ENCODE measurements around the gene ASTN1.

The ASTN1 gene

GRCh38 chr1:177137814-177138213, 26.7 kb downstream of the ASTN1 start:
- Histone ChIP-seq H3K79me1 (replicated peaks; ENCODE audit: low read length, poor library complexity, severe bottlenecking) (no peaks in the 10 kb centered on the region), H3K18ac (ENCODE audit: low read depth in 1 of 2, low read length in 2 of 2) (no peak overlapping the region), H3K4ac (ENCODE audit: low read depth in 1 of 2, low read length in 2 of 2) (no peak overlapping the region), H3K27ac (ENCODE audit: low read length, poor library complexity, severe bottlenecking) (no peak overlapping the region), H2BK5ac (ENCODE audit: low read depth, low read length, poor library complexity, severe bottlenecking) (no peak overlapping the region), H4K8ac (ENCODE audit: low read length) (no peak overlapping the region), H3K9ac (ENCODE audit: low read length) (no peak overlapping the region), H3K4me1 (ENCODE audit: control insufficient read depth, insufficient read depth, low read depth, low read length) (no peaks in the 10 kb centered on the region), H3K23ac (ENCODE audit: low read length in 2 of 2) (no peak overlapping the region), H4K91ac (ENCODE audit: low read length) (no peak overlapping the region), H2BK12ac (ENCODE audit: low read length in 2 of 2) (no peak overlapping the region), H2BK15ac (ENCODE audit: low read depth, poor library complexity, severe bottlenecking) (no peak overlapping the region), H3K9me3 (ENCODE audit: control insufficient read depth, low read length) (no peaks in the 10 kb centered on the region), H3K27me3 (ENCODE audit: control insufficient read depth in 1 of 2, insufficient read depth in 1 of 2, low read length in 2 of 2) (peaks cover 0 to 10% of the 10 kb centered on the region in 2 experiments), H3K36me3 (ENCODE audit: control insufficient read depth in 1 of 2, insufficient read depth in 2 of 2, low read depth in 1 of 2, low read length in 2 of 2) (no peaks in the 10 kb centered on the region), H2AFZ (ENCODE audit: low read depth, low read length) (no peak overlapping the region), H2AK5ac (ENCODE audit: low read length, severe bottlenecking) (no peak overlapping the region), H3K4me2 (ENCODE audit: low read length, poor library complexity, severe bottlenecking) (no peak overlapping the region), H2BK120ac (ENCODE audit: low read depth, low read length) (no peak overlapping the region), H3K4me3 (ENCODE audit: insufficient read depth in 1 of 2, low read depth in 1 of 2, low read length in 2 of 2) (no peak overlapping the region), H3K14ac (ENCODE audit: low read length in 2 of 2) (no peak overlapping the region)
- 33% methylated on average over 1 of the region's 1 CpG for WGBS
- no peak for DNase-seq

GRCh38 chr1:177135250-177135649, 29.3 kb downstream of the ASTN1 start:
- DNase-seq = no peak
- Histone ChIP-seq H3K4me3 (ENCODE audit: insufficient read depth in 1 of 2, low read depth in 1 of 2, low read length in 2 of 2) (no peak overlapping the region), H3K4me1 (ENCODE audit: control insufficient read depth, insufficient read depth, low read depth, low read length) (no peaks in the 10 kb centered on the region), H3K27me3 (ENCODE audit: control insufficient read depth in 1 of 2, insufficient read depth in 1 of 2, low read length in 2 of 2) (peaks cover 2 to 15% of the 10 kb centered on the region in 2 experiments), H3K14ac (ENCODE audit: low read length in 2 of 2) (no peak overlapping the region), H2BK120ac (ENCODE audit: low read depth, low read length) (no peak overlapping the region), H3K27ac (ENCODE audit: low read length, poor library complexity, severe bottlenecking) (no peak overlapping the region), H3K36me3 (ENCODE audit: control insufficient read depth in 1 of 2, insufficient read depth in 2 of 2, low read depth in 1 of 2, low read length in 2 of 2) (no peaks in the 10 kb centered on the region), H2BK12ac (ENCODE audit: low read length in 2 of 2) (no peak overlapping the region), H2AK5ac (ENCODE audit: low read length, severe bottlenecking) (no peak overlapping the region), H3K79me1 (replicated peaks; ENCODE audit: low read length, poor library complexity, severe bottlenecking) (no peaks in the 10 kb centered on the region), H2BK15ac (ENCODE audit: low read depth, poor library complexity, severe bottlenecking) (no peak overlapping the region), H2AFZ (ENCODE audit: low read depth, low read length) (no peak overlapping the region), H3K4ac (ENCODE audit: low read depth in 1 of 2, low read length in 2 of 2) (no peak overlapping the region), H2BK5ac (ENCODE audit: low read depth, low read length, poor library complexity, severe bottlenecking) (no peak overlapping the region), H3K4me2 (ENCODE audit: low read length, poor library complexity, severe bottlenecking) (no peak overlapping the region), H3K9me3 (ENCODE audit: control insufficient read depth, low read length) (no peaks in the 10 kb centered on the region), H4K8ac (ENCODE audit: low read length) (no peak overlapping the region), H3K23ac (ENCODE audit: low read length in 2 of 2) (no peak overlapping the region), H3K9ac (ENCODE audit: low read length) (no peak overlapping the region), H3K18ac (ENCODE audit: low read depth in 1 of 2, low read length in 2 of 2) (no peak overlapping the region), H4K91ac (ENCODE audit: low read length) (no peak overlapping the region)
- WGBS = 44% methylated on average over 4 of the region's 4 CpGs

- Histone ChIP-seq H3K4me3 (ENCODE audit: insufficient read depth in 1 of 2, low read depth in 1 of 2, low read length in 2 of 2) (no peak overlapping the region), H3K27ac (ENCODE audit: low read length, poor library complexity, severe bottlenecking) (no peak overlapping the region), H2BK5ac (ENCODE audit: low read depth, low read length, poor library complexity, severe bottlenecking) (no peak overlapping the region), H3K23ac (ENCODE audit: low read length in 2 of 2) (no peak overlapping the region), H3K18ac (ENCODE audit: low read depth in 1 of 2, low read length in 2 of 2) (no peak overlapping the region), H2BK120ac (ENCODE audit: low read depth, low read length) (no peak overlapping the region), H4K8ac (ENCODE audit: low read length) (no peak overlapping the region), H3K79me1 (replicated peaks; ENCODE audit: low read length, poor library complexity, severe bottlenecking) (no peaks in the 10 kb centered on the region), H3K14ac (ENCODE audit: low read length in 2 of 2) (no peak overlapping the region), H3K36me3 (ENCODE audit: control insufficient read depth in 1 of 2, insufficient read depth in 2 of 2, low read depth in 1 of 2, low read length in 2 of 2) (no peaks in the 10 kb centered on the region), H2AK5ac (ENCODE audit: low read length, severe bottlenecking) (no peak overlapping the region), H2BK15ac (ENCODE audit: low read depth, poor library complexity, severe bottlenecking) (no peak overlapping the region), H3K4ac (ENCODE audit: low read depth in 1 of 2, low read length in 2 of 2) (no peak overlapping the region), H4K91ac (ENCODE audit: low read length) (no peak overlapping the region), H3K4me2 (ENCODE audit: low read length, poor library complexity, severe bottlenecking) (no peak overlapping the region), H3K9me3 (ENCODE audit: control insufficient read depth, low read length) (no peaks in the 10 kb centered on the region), H3K9ac (ENCODE audit: low read length) (no peak overlapping the region), H2AFZ (ENCODE audit: low read depth, low read length) (no peak overlapping the region), H3K4me1 (ENCODE audit: control insufficient read depth, insufficient read depth, low read depth, low read length) (no peaks in the 10 kb centered on the region), H3K27me3 (ENCODE audit: control insufficient read depth in 1 of 2, insufficient read depth in 1 of 2, low read length in 2 of 2) (peaks cover 3 to 15% of the 10 kb centered on the region in 2 experiments), H2BK12ac (ENCODE audit: low read length in 2 of 2) (no peak overlapping the region)
- 75% methylated on average over 3 of the region's 4 CpGs for WGBS
- DNase-seq = no peak
These were observed 30.5 kb downstream of the ASTN1 start for GRCh38 chr1:177133977-177134538.

GRCh38 chr1:177132141-177132540, 32.4 kb downstream of the ASTN1 start:
- WGBS = 80% methylated on average over 2 of the region's 2 CpGs
- Histone ChIP-seq H3K4ac (ENCODE audit: low read depth in 1 of 2, low read length in 2 of 2) (no peak overlapping the region), H2BK15ac (ENCODE audit: low read depth, poor library complexity, severe bottlenecking) (no peak overlapping the region), H3K4me3 (ENCODE audit: insufficient read depth in 1 of 2, low read depth in 1 of 2, low read length in 2 of 2) (no peak overlapping the region), H2BK12ac (ENCODE audit: low read length in 2 of 2) (no peak overlapping the region), H2BK120ac (ENCODE audit: low read depth, low read length) (no peak overlapping the region), H3K4me2 (ENCODE audit: low read length, poor library complexity, severe bottlenecking) (no peak overlapping the region), H3K4me1 (ENCODE audit: control insufficient read depth, insufficient read depth, low read depth, low read length) (no peaks in the 10 kb centered on the region), H2AK5ac (ENCODE audit: low read length, severe bottlenecking) (no peak overlapping the region), H3K27ac (ENCODE audit: low read length, poor library complexity, severe bottlenecking) (no peak overlapping the region), H4K91ac (ENCODE audit: low read length) (no peak overlapping the region), H2AFZ (ENCODE audit: low read depth, low read length) (no peak overlapping the region), H3K9ac (ENCODE audit: low read length) (no peak overlapping the region), H3K18ac (ENCODE audit: low read depth in 1 of 2, low read length in 2 of 2) (no peak overlapping the region), H4K8ac (ENCODE audit: low read length) (no peak overlapping the region), H3K79me1 (replicated peaks; ENCODE audit: low read length, poor library complexity, severe bottlenecking) (no peaks in the 10 kb centered on the region), H2BK5ac (ENCODE audit: low read depth, low read length, poor library complexity, severe bottlenecking) (no peak overlapping the region), H3K36me3 (ENCODE audit: control insufficient read depth in 1 of 2, insufficient read depth in 2 of 2, low read depth in 1 of 2, low read length in 2 of 2) (no peaks in the 10 kb centered on the region), H3K23ac (ENCODE audit: low read length in 2 of 2) (no peak overlapping the region), H3K27me3 (ENCODE audit: control insufficient read depth in 1 of 2, insufficient read depth in 1 of 2, low read length in 2 of 2) (peaks cover 3 to 15% of the 10 kb centered on the region in 2 experiments), H3K9me3 (ENCODE audit: control insufficient read depth, low read length) (no peaks in the 10 kb centered on the region), H3K14ac (ENCODE audit: low read length in 2 of 2) (no peak overlapping the region)
- DNase-seq = no peak

Measured in mesenchymal stem cell (in vitro differentiated cells and primary cell).